22Rv1 (cell line): Measurements from ENCODE around the gene VEZT.

Experiments
- H3K27ac ChIP-seq: fragments of 450-650 bp; 2 replicates; pipeline ENCODE4 v1.5.1; 2017
- ZFX ChIP-seq: fragments of 450-650 bp; IDR thresholded peaks from 2 replicates; pipeline ENCODE4 v1.6.1; 2017; ENCODE audit warnings: antibody characterized with exemption, borderline replicate concordance
- TF ChIP-seq, protein P1 (sequence below): fragments of 450-650 bp; IDR thresholded peaks from 2 replicates; pipeline ENCODE4 v1.5.1; 2017; ENCODE audit warnings: mild to moderate bottlenecking

Gene VEZT

DNA sequence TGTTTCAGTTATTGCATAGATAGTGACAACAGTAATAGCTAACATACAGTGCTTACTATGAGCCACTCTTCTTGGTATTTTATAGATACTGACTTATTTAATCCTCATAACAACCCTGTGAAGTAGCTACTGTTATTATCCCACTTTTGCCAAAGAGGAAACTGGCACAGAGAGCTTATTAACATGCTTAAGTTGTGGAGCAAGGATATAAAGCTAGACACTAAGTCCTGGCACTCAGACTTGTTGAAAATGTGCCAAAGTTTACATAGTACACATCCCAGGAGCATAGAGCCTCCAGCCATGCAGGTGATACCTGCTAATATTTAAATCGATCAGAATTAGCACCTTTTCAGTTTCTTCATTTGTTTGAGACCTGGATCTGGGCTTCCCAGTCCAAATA is 41.8 kb downstream of the VEZT start:
- no peak overlapping the region for H3K27ac ChIP-seq
- TF ChIP-seq, protein P1, sequence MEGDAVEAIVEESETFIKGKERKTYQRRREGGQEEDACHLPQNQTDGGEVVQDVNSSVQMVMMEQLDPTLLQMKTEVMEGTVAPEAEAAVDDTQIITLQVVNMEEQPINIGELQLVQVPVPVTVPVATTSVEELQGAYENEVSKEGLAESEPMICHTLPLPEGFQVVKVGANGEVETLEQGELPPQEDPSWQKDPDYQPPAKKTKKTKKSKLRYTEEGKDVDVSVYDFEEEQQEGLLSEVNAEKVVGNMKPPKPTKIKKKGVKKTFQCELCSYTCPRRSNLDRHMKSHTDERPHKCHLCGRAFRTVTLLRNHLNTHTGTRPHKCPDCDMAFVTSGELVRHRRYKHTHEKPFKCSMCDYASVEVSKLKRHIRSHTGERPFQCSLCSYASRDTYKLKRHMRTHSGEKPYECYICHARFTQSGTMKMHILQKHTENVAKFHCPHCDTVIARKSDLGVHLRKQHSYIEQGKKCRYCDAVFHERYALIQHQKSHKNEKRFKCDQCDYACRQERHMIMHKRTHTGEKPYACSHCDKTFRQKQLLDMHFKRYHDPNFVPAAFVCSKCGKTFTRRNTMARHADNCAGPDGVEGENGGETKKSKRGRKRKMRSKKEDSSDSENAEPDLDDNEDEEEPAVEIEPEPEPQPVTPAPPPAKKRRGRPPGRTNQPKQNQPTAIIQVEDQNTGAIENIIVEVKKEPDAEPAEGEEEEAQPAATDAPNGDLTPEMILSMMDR, result no peak
- no peak for TF ChIP-seq ZFX

DNA sequence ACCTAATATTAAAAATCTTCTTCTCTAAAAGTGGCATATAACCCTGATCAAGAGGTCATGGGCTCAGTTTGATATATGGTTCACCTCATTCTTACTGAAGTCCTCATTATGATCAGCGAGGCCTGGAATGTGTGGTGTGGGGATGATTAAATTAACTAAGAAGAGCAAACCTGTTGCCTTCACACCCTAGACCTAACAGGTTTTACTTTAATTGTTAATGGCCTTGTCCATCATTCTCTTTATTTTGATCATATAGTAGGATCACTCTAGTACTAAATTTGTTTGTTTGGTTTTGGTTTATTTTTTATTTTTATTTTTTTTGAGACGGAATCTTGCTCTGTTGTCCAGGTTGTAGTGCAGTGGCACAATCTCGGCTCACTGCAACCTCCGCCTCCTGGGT is 43.5 kb downstream of the VEZT start:
- H3K27ac ChIP-seq, result no peak overlapping the region

DNA sequence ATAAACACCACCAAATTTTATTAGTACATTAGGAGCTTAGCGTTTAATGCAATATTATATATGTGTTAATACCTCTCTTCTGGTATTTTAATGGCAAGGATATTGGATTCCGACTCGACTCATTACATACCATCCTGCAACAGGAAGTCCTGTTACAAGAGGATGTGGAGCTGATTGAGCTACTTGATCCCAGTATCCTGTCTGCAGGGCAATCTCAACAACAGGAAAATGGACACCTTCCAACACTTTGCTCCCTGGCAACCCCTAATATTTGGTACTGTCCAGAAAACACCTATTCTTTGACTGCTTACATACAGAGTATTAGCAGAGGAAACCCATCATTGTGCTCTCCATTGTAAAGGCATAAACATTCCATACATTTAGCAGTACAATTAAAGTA is 45.2 kb downstream of the VEZT start:
- H3K27ac ChIP-seq, result no peak overlapping the region
- TF ChIP-seq, protein P1, result no peak
- no peak for TF ChIP-seq ZFX

More for the DNA sequence above, 43.5 kb downstream of the VEZT start:
- TF ChIP-seq, protein P1, result no peak
- no peak for TF ChIP-seq ZFX

DNA sequence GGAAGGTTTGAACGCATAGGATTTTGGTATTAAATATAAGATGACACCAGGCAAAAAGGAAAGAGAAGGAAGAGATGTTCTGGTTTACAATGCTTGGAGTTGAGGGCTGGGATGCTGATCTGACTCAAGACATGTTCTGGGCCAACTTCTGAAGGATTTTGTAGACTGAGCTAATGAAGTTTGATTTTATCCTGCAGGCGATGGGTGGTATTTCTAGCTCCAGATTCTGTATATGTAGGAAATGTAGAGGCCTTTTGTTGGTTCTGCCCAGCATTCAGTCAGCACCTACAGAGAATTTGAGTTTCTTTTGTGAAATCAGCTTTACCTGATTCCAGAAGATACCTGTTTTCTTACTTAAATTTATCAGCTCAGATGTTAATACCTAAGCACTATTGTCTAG is 48.2 kb downstream of the VEZT start:
- TF ChIP-seq ZFX, result no peak
- TF ChIP-seq, protein P1, result no peak
- H3K27ac ChIP-seq, result no peak overlapping the region

DNA sequence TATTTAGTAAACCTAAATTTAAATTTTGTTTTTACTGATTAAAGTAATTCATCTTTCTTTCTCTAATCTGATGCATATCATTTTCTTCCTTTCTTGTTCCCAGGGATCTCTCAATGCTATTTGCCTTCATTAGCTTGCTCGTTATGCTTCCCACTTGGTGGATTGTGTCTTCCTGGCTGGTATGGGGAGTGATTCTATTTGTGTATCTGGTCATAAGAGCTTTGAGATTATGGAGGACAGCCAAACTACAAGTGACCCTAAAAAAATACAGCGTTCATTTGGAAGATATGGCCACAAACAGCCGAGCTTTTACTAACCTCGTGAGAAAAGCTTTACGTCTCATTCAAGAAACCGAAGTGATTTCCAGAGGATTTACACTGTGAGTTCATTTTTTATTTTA is 48.6 kb downstream of the VEZT start:
- TF ChIP-seq, protein P1, result no peak
- no peak for TF ChIP-seq ZFX
- no peak overlapping the region for H3K27ac ChIP-seq

DNA sequence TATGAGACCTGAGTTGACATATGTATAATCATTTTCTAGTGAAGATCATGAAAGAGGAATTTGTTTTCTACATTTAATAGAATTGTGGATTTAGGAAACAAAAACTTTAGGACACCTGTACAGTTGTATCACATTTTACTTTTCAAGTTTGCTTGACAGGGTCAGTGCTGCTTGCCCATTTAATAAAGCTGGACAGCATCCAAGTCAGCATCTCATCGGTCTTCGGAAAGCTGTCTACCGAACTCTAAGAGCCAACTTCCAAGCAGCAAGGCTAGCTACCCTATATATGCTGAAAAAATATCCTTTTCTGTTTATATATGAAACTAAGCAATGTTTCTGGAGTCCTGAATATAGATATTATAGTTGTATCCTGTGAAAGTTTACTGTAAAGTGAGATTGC is 52.3 kb downstream of the VEZT start:
- TF ChIP-seq, protein P1, result no peak
- TF ChIP-seq ZFX, result no peak
- no peak overlapping the region for H3K27ac ChIP-seq

DNA sequence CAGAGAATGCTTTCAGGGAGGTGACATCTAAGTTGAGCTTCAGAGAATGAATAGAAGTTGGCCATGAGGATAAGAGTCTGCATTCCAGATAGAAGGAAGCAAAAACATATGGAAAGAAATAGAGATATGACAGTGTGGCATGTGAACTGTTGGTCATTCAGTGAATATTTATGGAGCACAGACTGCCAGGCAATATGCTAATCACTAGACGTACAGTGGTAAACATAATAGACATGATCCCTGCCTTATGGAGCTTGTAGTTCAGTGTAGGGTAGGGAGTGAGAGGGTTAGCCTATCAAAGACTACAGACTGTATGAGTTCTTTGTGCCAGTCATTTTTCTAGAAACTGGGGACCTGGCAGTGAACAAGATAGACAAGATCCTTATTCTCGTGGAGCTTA is 53.9 kb downstream of the VEZT start:
- H3K27ac ChIP-seq, result no peak overlapping the region
- no peak for TF ChIP-seq ZFX
- TF ChIP-seq, protein P1, result no peak
